ENCODE data around the gene STK32C. TPM values are rescaled to one million over a fixed set of nuclear protein-coding genes. Genes with fewer than 3 reads are reported as not detected.

STK32C gene
- total RNA-seq, 1 donor from 2014 or later = 12.2 TPM

GRCh38 chr10:132210766-132211165 is 97.0 kb downstream of the STK32C start:
- no peak for DNase-seq (ENCODE audit: low read depth)
- no peak for TF ChIP-seq CTCF (IDR thresholded peaks at IDR 0.05; ENCODE audit: insufficient read depth, low read length, poor library complexity, severe bottlenecking)
- Histone ChIP-seq H3K27me3 (ENCODE audit: control insufficient read depth, insufficient read depth, low read length) (no peaks in the 10 kb centered on the region), H3K36me3 (ENCODE audit: control insufficient read depth, insufficient read depth, low read length) (no peaks in the 10 kb centered on the region), H3K4me3 (ENCODE audit: low read depth, low read length) (no peak overlapping the region)

GRCh38 chr10:132209978-132210530 is 97.7 kb downstream of the STK32C start:
- Histone ChIP-seq H3K27me3 (ENCODE audit: control insufficient read depth, insufficient read depth, low read length) (no peaks in the 10 kb centered on the region), H3K36me3 (ENCODE audit: control insufficient read depth, insufficient read depth, low read length) (no peaks in the 10 kb centered on the region), H3K4me3 (ENCODE audit: low read depth, low read length) (no peak overlapping the region)
- no peak for DNase-seq (ENCODE audit: low read depth)
- no peak for TF ChIP-seq CTCF (IDR thresholded peaks at IDR 0.05; ENCODE audit: insufficient read depth, low read length, poor library complexity, severe bottlenecking)

- no peaks in the 10 kb centered on the region for H3K36me3 ChIP-seq (ENCODE audit: control insufficient read depth, insufficient read depth, low read length)
- H3K27me3 ChIP-seq (ENCODE audit: control insufficient read depth, insufficient read depth, low read length) = no peaks in the 10 kb centered on the region
- no peak for TF ChIP-seq CTCF (IDR thresholded peaks at IDR 0.05; ENCODE audit: insufficient read depth, low read length, poor library complexity, severe bottlenecking)
- no peak for DNase-seq (ENCODE audit: low read depth)
- no peak overlapping the region for H3K4me3 ChIP-seq (ENCODE audit: low read depth, low read length)
Measured at GRCh38 chr10:132209130-132209529, 98.6 kb downstream of the STK32C start.

- Histone ChIP-seq H3K4me3 (ENCODE audit: low read depth, low read length) (no peak overlapping the region), H3K27me3 (ENCODE audit: control insufficient read depth, insufficient read depth, low read length) (no peaks in the 10 kb centered on the region), H3K36me3 (ENCODE audit: control insufficient read depth, insufficient read depth, low read length) (no peaks in the 10 kb centered on the region)
- DNase-seq (ENCODE audit: low read depth) = no peak
- no peak for TF ChIP-seq CTCF (IDR thresholded peaks at IDR 0.05; ENCODE audit: insufficient read depth, low read length, poor library complexity, severe bottlenecking)
Measured at GRCh38 chr10:132208462-132209050, 99.2 kb downstream of the STK32C start.

- DNase-seq (ENCODE audit: low read depth) = no peak
- Histone ChIP-seq H3K4me3 (ENCODE audit: low read depth, low read length) (no peak overlapping the region), H3K27me3 (ENCODE audit: control insufficient read depth, insufficient read depth, low read length) (no peaks in the 10 kb centered on the region), H3K36me3 (ENCODE audit: control insufficient read depth, insufficient read depth, low read length) (no peaks in the 10 kb centered on the region)
- no peak for TF ChIP-seq CTCF (IDR thresholded peaks at IDR 0.05; ENCODE audit: insufficient read depth, low read length, poor library complexity, severe bottlenecking)
Measured at GRCh38 chr10:132207536-132208461, 100.0 kb downstream of the STK32C start.

Measured in kidney epithelial cell (primary cell).